Measurements from ENCODE around the gene RHCG. TPM values are rescaled to one million over a fixed set of nuclear protein-coding genes. Genes with fewer than 3 reads are reported as not detected.

The RHCG gene
- total and polyA plus RNA-seq, 2 donors (not counting 1 experiment from before 2014, with no cell fraction given) = under 0.01 TPM; not detected in 1

GRCh38 chr15:89492111-89492641, 4.2 kb downstream of the RHCG start:
- Histone ChIP-seq H4K20me1 (ENCODE audit: control insufficient read depth, extremely low read depth, insufficient read depth, low read length) (no peaks in the 10 kb centered on the region), H3K4me3 (replicated peaks in 1 of 4; ENCODE audit: control extremely low read depth in 1 of 4, insufficient read depth in 1 of 4, low read depth in 3 of 4, low read length in 4 of 4) (no peak overlapping the region), H3K36me3 (ENCODE audit: control insufficient read depth, insufficient read depth, low read length) (no peaks in the 10 kb centered on the region), H3K4me1 (ENCODE audit: control insufficient read depth, extremely low read depth, insufficient read depth, low read length) (no peaks in the 10 kb centered on the region), H3K9ac (ENCODE audit: insufficient read depth, low read length) (no peak overlapping the region), H2AFZ (ENCODE audit: low read length) (no peak overlapping the region), H3K4me2 (ENCODE audit: extremely low read depth, insufficient read depth, low read length) (no peak overlapping the region), H3K27me3 (ENCODE audit: control insufficient read depth, insufficient read depth, low read length) (peaks cover 24% of the 10 kb centered on the region), H3K79me2 (ENCODE audit: control insufficient read depth, insufficient read depth, low read length) (no peaks in the 10 kb centered on the region), H3K27ac (ENCODE audit: insufficient read depth, low read length) (no peak overlapping the region), H3K9me3 (ENCODE audit: control insufficient read depth, insufficient read depth, low read depth, low read length) (no peaks in the 10 kb centered on the region)
- TF ChIP-seq CTCF (conservative IDR thresholded peaks at IDR 0.05 in 1 of 2, IDR thresholded peaks at IDR 0.05 in 1 of 2; ENCODE audit: low read depth in 1 of 2, low read length in 2 of 2) (peak in 1 of 2 donors; percentile 16), EZH2 (IDR thresholded peaks at IDR 0.05; ENCODE audit: low read length, missing control alignments) (no peak)
- DNase-seq (ENCODE audit: low read depth in 2 of 2) = no peak

- DNase-seq (ENCODE audit: low read depth in 2 of 2) = no peak
- Histone ChIP-seq H4K20me1 (ENCODE audit: control insufficient read depth, extremely low read depth, insufficient read depth, low read length) (no peaks in the 10 kb centered on the region), H3K4me2 (ENCODE audit: extremely low read depth, insufficient read depth, low read length) (no peak overlapping the region), H3K36me3 (ENCODE audit: control insufficient read depth, insufficient read depth, low read length) (no peaks in the 10 kb centered on the region), H3K27ac (ENCODE audit: insufficient read depth, low read length) (no peak overlapping the region), H3K9me3 (ENCODE audit: control insufficient read depth, insufficient read depth, low read depth, low read length) (no peaks in the 10 kb centered on the region), H3K79me2 (ENCODE audit: control insufficient read depth, insufficient read depth, low read length) (no peaks in the 10 kb centered on the region), H2AFZ (ENCODE audit: low read length) (no peak overlapping the region), H3K4me1 (ENCODE audit: control insufficient read depth, extremely low read depth, insufficient read depth, low read length) (no peaks in the 10 kb centered on the region), H3K9ac (ENCODE audit: insufficient read depth, low read length) (no peak overlapping the region), H3K27me3 (ENCODE audit: control insufficient read depth, insufficient read depth, low read length) (peaks cover 20% of the 10 kb centered on the region), H3K4me3 (replicated peaks in 1 of 4; ENCODE audit: control extremely low read depth in 1 of 4, insufficient read depth in 1 of 4, low read depth in 3 of 4, low read length in 4 of 4) (no peak overlapping the region)
- TF ChIP-seq CTCF (conservative IDR thresholded peaks at IDR 0.05 in 1 of 2, IDR thresholded peaks at IDR 0.05 in 1 of 2; ENCODE audit: low read depth in 1 of 2, low read length in 2 of 2) = no peak
- no peak for TF ChIP-seq EZH2 (IDR thresholded peaks at IDR 0.05; ENCODE audit: low read length, missing control alignments)
These were observed 5.5 kb downstream of the RHCG start for GRCh38 chr15:89490814-89491315.

GRCh38 chr15:89490081-89490813, 6.1 kb downstream of the RHCG start:
- DNase-seq (ENCODE audit: low read depth in 2 of 2) = no peak
- H3K27ac ChIP-seq (ENCODE audit: insufficient read depth, low read length) = no peak overlapping the region
- H3K4me3 ChIP-seq (replicated peaks in 1 of 4; ENCODE audit: control extremely low read depth in 1 of 4, insufficient read depth in 1 of 4, low read depth in 3 of 4, low read length in 4 of 4) = no peak overlapping the region
- no peaks in the 10 kb centered on the region for H3K79me2 ChIP-seq (ENCODE audit: control insufficient read depth, insufficient read depth, low read length)
- H3K9me3 ChIP-seq (ENCODE audit: control insufficient read depth, insufficient read depth, low read depth, low read length) = no peaks in the 10 kb centered on the region
- H3K36me3 ChIP-seq (ENCODE audit: control insufficient read depth, insufficient read depth, low read length) = no peaks in the 10 kb centered on the region
- no peak for TF ChIP-seq CTCF (conservative IDR thresholded peaks at IDR 0.05 in 1 of 2, IDR thresholded peaks at IDR 0.05 in 1 of 2; ENCODE audit: low read depth in 1 of 2, low read length in 2 of 2)
- TF ChIP-seq EZH2 (IDR thresholded peaks at IDR 0.05; ENCODE audit: low read length, missing control alignments) = no peak
- no peaks in the 10 kb centered on the region for H4K20me1 ChIP-seq (ENCODE audit: control insufficient read depth, extremely low read depth, insufficient read depth, low read length)
- H3K27me3 ChIP-seq (ENCODE audit: control insufficient read depth, insufficient read depth, low read length) = peaks cover 15% of the 10 kb centered on the region
- H2AFZ ChIP-seq (ENCODE audit: low read length) = no peak overlapping the region
- H3K4me2 ChIP-seq (ENCODE audit: extremely low read depth, insufficient read depth, low read length) = no peak overlapping the region
- H3K4me1 ChIP-seq (ENCODE audit: control insufficient read depth, extremely low read depth, insufficient read depth, low read length) = no peaks in the 10 kb centered on the region
- no peak overlapping the region for H3K9ac ChIP-seq (ENCODE audit: insufficient read depth, low read length)
